Measurements from ENCODE around the gene STK36.
"Not testable (repeated sequence)": the region's sequence is repeated elsewhere in the genome, so short reads cannot be mapped to it uniquely, and the experiment has no call there.

Gene STK36

GRCh38 chr2:218679119-218679518, 7.2 kb downstream of the STK36 start:
- POLR2A ChIA-PET, result no interaction called here
- no peak for DNase-seq (ENCODE audit: extremely low spot score)

GRCh38 chr2:218680061-218680460, 8.2 kb downstream of the STK36 start:
- TF ChIP-seq CTCF (IDR thresholded peaks at IDR 0.05; ENCODE audit: control extremely low read depth, extremely low read depth, low read depth, missing control alignments), result no peak
- POLR2A ChIA-PET, result no interaction called here
- CTCF ChIA-PET, result interaction anchor here (1.0 to 1.5 kb wide), 3 partner anchors 22 to 215 kb away, joined by 3 to 4 read pairs (median 3); no protein-coding TSS in a partner anchor
- no peak for DNase-seq (ENCODE audit: extremely low spot score)

More at GRCh38 chr2:218679119-218679518, 7.2 kb downstream of the STK36 start:
- CTCF ChIA-PET, result interaction anchor here (0.6 to 1.5 kb wide), 4 partner anchors 21 to 214 kb away, joined by 3 to 4 read pairs (median 3); no protein-coding TSS in a partner anchor
- no peak for TF ChIP-seq CTCF (IDR thresholded peaks at IDR 0.05; ENCODE audit: control extremely low read depth, extremely low read depth, low read depth, missing control alignments)

GRCh38 chr2:218687400-218688060, 15.6 kb downstream of the STK36 start:
- CTCF ChIA-PET, result interaction anchor here (0.6 to 2.2 kb wide), 20 partner anchors 10 to 417 kb away, joined by 3 to 29 read pairs (median 4); partner anchors contain the start of genes BCS1L, RNF25, STK36 and TTLL4
- peak; percentile 64 for TF ChIP-seq CTCF (IDR thresholded peaks at IDR 0.05; ENCODE audit: control extremely low read depth, extremely low read depth, low read depth, missing control alignments)
- POLR2A ChIA-PET, result not testable (repeated sequence)
- DNase-seq (ENCODE audit: extremely low spot score), result peak; percentile 44

GRCh38 chr2:218691234-218691633, 19.3 kb downstream of the STK36 start:
- DNase-seq (ENCODE audit: extremely low spot score), result no peak
- no peak for TF ChIP-seq CTCF (IDR thresholded peaks at IDR 0.05; ENCODE audit: control extremely low read depth, extremely low read depth, low read depth, missing control alignments)
- POLR2A ChIA-PET, result no interaction called here
- CTCF ChIA-PET, result interaction anchor here (3.0 kb wide), 1 partner anchor 156 kb away, joined by 10 read pairs; no protein-coding TSS in a partner anchor

- no peak for TF ChIP-seq CTCF (IDR thresholded peaks at IDR 0.05; ENCODE audit: control extremely low read depth, extremely low read depth, low read depth, missing control alignments)
- ChIA-PET CTCF (interaction anchor here (1.2 to 1.8 kb wide), 2 partner anchors 35 to 37 kb away, joined by 3 to 4 read pairs; partner anchors contain the start of genes BCS1L and ZNF142), POLR2A (no interaction called here)
- DNase-seq (ENCODE audit: extremely low spot score), result no peak
Measured at GRCh38 chr2:218694405-218695145, 22.7 kb downstream of the STK36 start.

GRCh38 chr2:218698885-218699284, 27.0 kb downstream of the STK36 start:
- no peak for DNase-seq (ENCODE audit: extremely low spot score)
- ChIA-PET POLR2A (interaction anchor here (0.6 kb wide), 1 partner anchor 15 kb away, joined by 3 read pairs; no protein-coding TSS in a partner anchor), CTCF (interaction anchor here (0.9 to 3.8 kb wide), 4 partner anchors 11 to 153 kb away, joined by 3 to 16 read pairs (median 7); partner anchors contain the start of gene TTLL4)
- TF ChIP-seq CTCF (IDR thresholded peaks at IDR 0.05; ENCODE audit: control extremely low read depth, extremely low read depth, low read depth, missing control alignments), result no peak

Data from GM10248 (cell line).